ENCODE measurements around the gene CPNE7.

The CPNE7 gene

GRCh38 chr16:89604764-89605163, 29.2 kb downstream of the CPNE7 start:
- H3K27me3 ChIP-seq (ENCODE audit: insufficient read depth, poor library complexity, severe bottlenecking), result no peaks in the 10 kb centered on the region
- no peak overlapping the region for H3K4me3 ChIP-seq (replicated peaks; ENCODE audit: insufficient read depth, low read length)
- TF ChIP-seq, protein P1, sequence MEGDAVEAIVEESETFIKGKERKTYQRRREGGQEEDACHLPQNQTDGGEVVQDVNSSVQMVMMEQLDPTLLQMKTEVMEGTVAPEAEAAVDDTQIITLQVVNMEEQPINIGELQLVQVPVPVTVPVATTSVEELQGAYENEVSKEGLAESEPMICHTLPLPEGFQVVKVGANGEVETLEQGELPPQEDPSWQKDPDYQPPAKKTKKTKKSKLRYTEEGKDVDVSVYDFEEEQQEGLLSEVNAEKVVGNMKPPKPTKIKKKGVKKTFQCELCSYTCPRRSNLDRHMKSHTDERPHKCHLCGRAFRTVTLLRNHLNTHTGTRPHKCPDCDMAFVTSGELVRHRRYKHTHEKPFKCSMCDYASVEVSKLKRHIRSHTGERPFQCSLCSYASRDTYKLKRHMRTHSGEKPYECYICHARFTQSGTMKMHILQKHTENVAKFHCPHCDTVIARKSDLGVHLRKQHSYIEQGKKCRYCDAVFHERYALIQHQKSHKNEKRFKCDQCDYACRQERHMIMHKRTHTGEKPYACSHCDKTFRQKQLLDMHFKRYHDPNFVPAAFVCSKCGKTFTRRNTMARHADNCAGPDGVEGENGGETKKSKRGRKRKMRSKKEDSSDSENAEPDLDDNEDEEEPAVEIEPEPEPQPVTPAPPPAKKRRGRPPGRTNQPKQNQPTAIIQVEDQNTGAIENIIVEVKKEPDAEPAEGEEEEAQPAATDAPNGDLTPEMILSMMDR (IDR thresholded peaks at IDR 0.05; ENCODE audit: insufficient read depth, low read length), result no peak
- TF ChIP-seq POLR2AphosphoS5 (IDR thresholded peaks at IDR 0.05; ENCODE audit: low read depth) (no peak), GABPA (IDR thresholded peaks at IDR 0.05; ENCODE audit: low read depth) (no peak), REST (IDR thresholded peaks at IDR 0.05; ENCODE audit: insufficient replicate concordance, low read depth) (no peak), SPI1 (IDR thresholded peaks at IDR 0.05; ENCODE audit: borderline replicate concordance, low read depth) (no peak)
- no peak for DNase-seq (ENCODE audit: low read depth in 1 of 2, low spot score in 1 of 2)
- no peak overlapping the region for H3K27ac ChIP-seq (replicated peaks)

DNA sequence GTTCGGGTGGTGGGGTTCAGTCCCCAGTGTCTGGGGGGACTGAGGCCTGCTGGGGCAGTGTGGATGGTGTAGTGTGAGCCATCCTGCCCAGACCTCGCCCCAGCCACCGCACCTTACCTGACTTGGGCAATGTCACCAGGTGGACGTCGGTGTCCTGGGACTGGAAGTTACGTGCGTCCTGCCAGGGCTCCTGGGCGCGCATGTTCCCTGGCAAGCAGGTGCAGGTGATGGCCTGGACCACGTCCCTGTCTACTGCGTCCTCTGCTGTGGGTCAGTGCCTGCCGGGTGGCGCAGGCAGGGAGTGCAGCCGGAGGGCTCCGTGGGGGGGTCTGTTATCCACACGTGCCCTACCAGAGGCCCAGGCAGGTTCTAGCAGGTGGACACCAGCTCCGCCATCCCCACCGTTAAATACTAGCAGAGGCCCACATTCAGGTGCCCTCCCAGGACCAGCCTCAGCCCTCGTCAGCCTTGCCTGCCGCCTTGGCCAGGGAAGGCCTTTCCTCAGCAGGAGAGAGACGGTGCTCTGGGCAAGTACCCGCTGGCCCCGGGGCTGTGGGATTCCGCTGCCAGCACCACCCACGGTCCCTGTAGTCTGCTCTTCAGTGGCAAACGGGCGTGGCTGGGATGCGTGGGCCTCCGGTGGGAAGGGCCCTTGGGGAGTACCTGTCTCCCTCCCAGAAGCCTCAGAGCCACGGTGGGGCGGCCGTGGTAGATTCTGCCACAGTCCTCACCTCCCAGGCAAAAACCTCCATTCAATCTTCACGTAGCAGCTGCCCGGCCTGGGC, 29.8 kb downstream of the CPNE7 start:
- no peak for DNase-seq (ENCODE audit: low read depth in 1 of 2, low spot score in 1 of 2)
- Histone ChIP-seq H3K27me3 (ENCODE audit: insufficient read depth, poor library complexity, severe bottlenecking) (no peaks in the 10 kb centered on the region), H3K27ac (replicated peaks) (no peak overlapping the region), H3K4me3 (replicated peaks; ENCODE audit: insufficient read depth, low read length) (no peak overlapping the region)
- TF ChIP-seq POLR2AphosphoS5 (IDR thresholded peaks at IDR 0.05; ENCODE audit: low read depth), result no peak
- no peak for TF ChIP-seq SPI1 (IDR thresholded peaks at IDR 0.05; ENCODE audit: borderline replicate concordance, low read depth)
- no peak for TF ChIP-seq GABPA (IDR thresholded peaks at IDR 0.05; ENCODE audit: low read depth)
- TF ChIP-seq, protein P1 (IDR thresholded peaks at IDR 0.05; ENCODE audit: insufficient read depth, low read length), result no peak
- TF ChIP-seq REST (IDR thresholded peaks at IDR 0.05; ENCODE audit: insufficient replicate concordance, low read depth), result no peak

GRCh38 chr16:89606006-89606405, 30.4 kb downstream of the CPNE7 start:
- Histone ChIP-seq H3K4me3 (replicated peaks; ENCODE audit: insufficient read depth, low read length) (no peak overlapping the region), H3K27me3 (ENCODE audit: insufficient read depth, poor library complexity, severe bottlenecking) (no peaks in the 10 kb centered on the region), H3K27ac (replicated peaks) (no peak overlapping the region)
- TF ChIP-seq GABPA (IDR thresholded peaks at IDR 0.05; ENCODE audit: low read depth), result no peak
- no peak for TF ChIP-seq POLR2AphosphoS5 (IDR thresholded peaks at IDR 0.05; ENCODE audit: low read depth)
- TF ChIP-seq SPI1 (IDR thresholded peaks at IDR 0.05; ENCODE audit: borderline replicate concordance, low read depth), result no peak
- TF ChIP-seq REST (IDR thresholded peaks at IDR 0.05; ENCODE audit: insufficient replicate concordance, low read depth), result no peak
- TF ChIP-seq, protein P1 (IDR thresholded peaks at IDR 0.05; ENCODE audit: insufficient read depth, low read length), result no peak
- no peak for DNase-seq (ENCODE audit: low read depth in 1 of 2, low spot score in 1 of 2)
